SK-N-SH (cell line): ENCODE measurements around the gene BACE2. TPM values are rescaled to one million over a fixed set of nuclear protein-coding genes. Genes with fewer than 3 reads are reported as not detected.

Experiments
- CTCF ChIA-PET: fragments of 300-600, 350-600 bp; formaldehyde crosslinking; extraction: SDS; loops from one replicate; lab custom pipeline; 2021; lab: Yijun Ruan, JAX
- POLR2A ChIA-PET: fragments of 350-600 bp; sonication (Branson Sonifier 250); formaldehyde crosslinking; extraction: SDS; loops from one replicate; lab custom pipeline; 2020; ENCODE audit warnings: antibody characterized with exemption, inconsistent platforms; lab: Yijun Ruan, JAX
- DNase-seq: peaks from one replicate; pipeline ENCODE4 v3.0.0; 2012
- H2AFZ ChIP-seq: fragments of 200-600 bp; sonication (generic); 2 replicates; pipeline ENCODE4 v1.8.1; 2016; ENCODE audit warnings: antibody characterized with exemption, mild to moderate bottlenecking, low read depth
- H3F3A ChIP-seq: fragments of 200-600 bp; sonication (generic); replicated peaks from 2 replicates; pipeline ENCODE3; 2016; ENCODE audit warnings: antibody characterized with exemption, mild to moderate bottlenecking; ENCODE audit not compliant: insufficient read depth
- H3K27ac ChIP-seq, 2 experiments: fragments of 200-500 bp in 1 of 2; fragments of 200-600 bp in 1 of 2; sonication (Bioruptor generic) in 1 of 2; sonication (generic), shearing (Covaris generic) in 1 of 2; 2 replicates each; pipeline versions ENCODE4 v1.5.1 to v1.6.1; 2014 to 2016; ENCODE audit warnings: low read depth in 2 of 2, inconsistent platforms in 1 of 2, low read length in 1 of 2, mild to moderate bottlenecking in 1 of 2, mixed read lengths in 1 of 2
- H3K27me3 ChIP-seq: fragments of 200-600 bp; sonication (generic), shearing (Covaris generic); 2 replicates; pipeline ENCODE4 v1.6.1; 2016; ENCODE audit warnings: mixed run types; ENCODE audit not compliant: insufficient read depth
- H3K36me3 ChIP-seq, 2 experiments: fragments of 200-500 bp in 1 of 2; fragments of 200-600 bp in 1 of 2; sonication (Bioruptor generic) in 1 of 2; sonication (generic) in 1 of 2; replicated peaks in 1 of 2; 2 replicates each; pipeline versions ENCODE3 to v1.5.1; 2014 to 2016; ENCODE audit warnings: low read length in 1 of 2, mild to moderate bottlenecking in 1 of 2; ENCODE audit not compliant: insufficient read depth in 2 of 2, control insufficient read depth in 1 of 2
- H3K4me1 ChIP-seq, 2 experiments: fragments of 200-500 bp in 1 of 2; fragments of 200-600 bp in 1 of 2; sonication (Bioruptor generic) in 1 of 2; sonication (generic), shearing (Covaris generic) in 1 of 2; 2 replicates each; pipeline versions ENCODE4 v1.5.1 to v1.6.1; 2014 to 2016; ENCODE audit warnings: low read depth in 1 of 2, low read length in 1 of 2, mixed run types in 1 of 2; ENCODE audit not compliant: insufficient read depth in 2 of 2, control insufficient read depth in 1 of 2
- H3K4me2 ChIP-seq: fragments of 200-600 bp; sonication (generic), shearing (Covaris generic); 2 replicates; pipeline ENCODE4 v1.6.1; 2017; ENCODE audit warnings: mixed run types
- H3K4me3 ChIP-seq, 2 experiments: fragments of 200-500 bp in 1 of 2; fragments of 200-600 bp in 1 of 2; sonication (Bioruptor generic) in 1 of 2; sonication (generic), shearing (Covaris generic) in 1 of 2; 2 replicates each; pipeline versions ENCODE4 v1.5.1 to v1.8.1; 2014 to 2016; ENCODE audit warnings: low read depth in 2 of 2, inconsistent platforms in 1 of 2, low read length in 1 of 2, mild to moderate bottlenecking in 1 of 2, mixed read lengths in 1 of 2, moderate library complexity in 1 of 2
- H3K79me2 ChIP-seq: fragments of 200-600 bp; sonication (generic); 2 replicates; pipeline ENCODE4 v1.8.1; 2017; ENCODE audit warnings: mild to moderate bottlenecking; ENCODE audit not compliant: insufficient read depth
- H3K9ac ChIP-seq: fragments of 200-600 bp; sonication (generic); 2 replicates; pipeline ENCODE4 v1.6.1; 2017; ENCODE audit warnings: mixed run types
- H3K9me2 ChIP-seq: fragments of 200-600 bp; sonication (generic); 2 replicates; pipeline ENCODE4 v1.6.1; 2017; ENCODE audit warnings: mixed run types
- H3K9me3 ChIP-seq: fragments of 200-600 bp; sonication (generic); 2 replicates; pipeline ENCODE4 v1.6.1; 2017; ENCODE audit warnings: mixed run types, mild to moderate bottlenecking, moderate library complexity
- H4K20me1 ChIP-seq: fragments of 200-600 bp; sonication (generic); 2 replicates; pipeline ENCODE4 v1.6.1; 2017; ENCODE audit warnings: mild to moderate bottlenecking, mixed run types; ENCODE audit not compliant: insufficient read depth
- CHD2 ChIP-seq: fragments of 150-350 bp; IDR thresholded peaks from 2 replicates; pipeline ENCODE4 v1.6.1; 2018; ENCODE audit warnings: low read length; ENCODE audit not compliant: partially characterized antibody
- EZH2phosphoT487 ChIP-seq: fragments of 200-600 bp; sonication (generic); IDR thresholded peaks from 2 replicates; pipeline ENCODE4 v1.6.1; 2017; ENCODE audit warnings: low read depth, mixed run types, mild to moderate bottlenecking, antibody characterized with exemption, moderate library complexity, borderline replicate concordance
- FOSL2 ChIP-seq: IDR thresholded peaks from 2 replicates; pipeline ENCODE4 v1.4.0; 2012; ENCODE audit warnings: low read depth, mild to moderate bottlenecking, moderate library complexity, borderline replicate concordance
- GATA2 ChIP-seq: sonication (generic); formaldehyde crosslinking; IDR thresholded peaks from 2 replicates; pipeline ENCODE4 v1.5.0; 2020; ENCODE audit warnings: mild to moderate bottlenecking, missing genetic modification reagents
- MEF2A ChIP-seq: IDR thresholded peaks from 2 replicates; pipeline ENCODE4 v1.4.0; 2012; ENCODE audit warnings: low read depth, borderline replicate concordance
- MXI1 ChIP-seq: IDR thresholded peaks from 2 replicates; pipeline ENCODE4 v1.6.1; 2012; ENCODE audit warnings: mild to moderate bottlenecking, low read depth, low read length, improper control_type of control experiment
- POLR2AphosphoS5 ChIP-seq: IDR thresholded peaks from 2 replicates; pipeline ENCODE4 v1.6.1; 2012; ENCODE audit warnings: low read depth, low read length
- RAD21 ChIP-seq: IDR thresholded peaks from 2 replicates; pipeline ENCODE4 v1.6.1; 2012; ENCODE audit warnings: mild to moderate bottlenecking, low read length
- RCOR1 ChIP-seq: fragments of 150-350 bp; IDR thresholded peaks from 2 replicates; pipeline ENCODE4 v1.6.1; 2017; ENCODE audit warnings: antibody characterized with exemption, low read length
- REST ChIP-seq: IDR thresholded peaks from 2 replicates; pipeline ENCODE4 v1.6.1; 2012; ENCODE audit warnings: mild to moderate bottlenecking, low read depth, low read length, moderate library complexity
- SIN3A ChIP-seq: IDR thresholded peaks from 2 replicates; pipeline ENCODE4 v1.6.1; 2012; ENCODE audit warnings: low read depth, mild to moderate bottlenecking, low read length, moderate library complexity, borderline replicate concordance
- TCF12 ChIP-seq: IDR thresholded peaks from 2 replicates; pipeline ENCODE4 v1.4.0; 2012
- USF1 ChIP-seq: IDR thresholded peaks from 2 replicates; pipeline ENCODE4 v1.4.0; 2012; ENCODE audit warnings: low read depth, borderline replicate concordance
- YY1 ChIP-seq: IDR thresholded peaks from 2 replicates; pipeline ENCODE4 v1.4.0; 2012; ENCODE audit warnings: low read depth, mild to moderate bottlenecking
- WGBS: methylation state at CpG from one replicate; pipeline ENCODE4 v1.1.6; 2017; ENCODE audit warnings: low lambda C conversion rate; 5-methylcytosine and 5-hydroxymethylcytosine counted together
- polyA plus RNA-seq, 3 experiments: library from polyadenylated mRNA; depleted of rRNA; stranded (reverse); fragments of >200 nt; gene quantifications; 2 replicates each; pipeline ENCODE4 v1.2.3, GENCODE V29; 2012
- TF ChIP-seq, protein P1 (sequence below): fragments of 150-350 bp; IDR thresholded peaks from 2 replicates; pipeline ENCODE4 v1.6.1; 2016; ENCODE audit warnings: mild to moderate bottlenecking, low read depth, low read length
- TF ChIP-seq, protein P2 (sequence below): IDR thresholded peaks from 2 replicates; pipeline ENCODE4 v1.4.0; 2012; ENCODE audit warnings: low read depth, borderline replicate concordance
- TF ChIP-seq, protein P3 (sequence below): IDR thresholded peaks from 2 replicates; pipeline ENCODE4 v1.4.0; 2012; ENCODE audit warnings: low read depth
- TF ChIP-seq, protein P4 (sequence below): fragments of 150-350 bp; IDR thresholded peaks from 2 replicates; pipeline ENCODE4 v1.6.1; 2017; ENCODE audit warnings: antibody characterized with exemption, low read length, low read depth, borderline replicate concordance
- TF ChIP-seq, protein P5 (sequence below): IDR thresholded peaks from 2 replicates; pipeline ENCODE4; 2012

Gene BACE2
- polyA plus RNA-seq, 1 of the 3 experiments (the other 2 are of a cell fraction) = 23.4 TPM

- TF ChIP-seq GATA2 = no peak
These were observed 1.3 kb downstream of the BACE2 start (continued) for GRCh38 chr21:41169258-41169576.

- 60% methylated on average over 6 of the region's 6 CpGs for WGBS
- Histone ChIP-seq H3K4me2 (no peak overlapping the region), H3K9me3 (no peaks in the 10 kb centered on the region), H3K27me3 (no peaks in the 10 kb centered on the region; the same call in 1 of the 2 replicates), H3K4me1 (no peaks in the 10 kb centered on the region), H3K27ac (no peak overlapping the region), H3K79me2 (no peaks in the 10 kb centered on the region), H3K4me3 (no peak overlapping the region), H3F3A (peaks cover 7% of the 10 kb centered on the region), H2AFZ (no peak overlapping the region), H4K20me1 (no peaks in the 10 kb centered on the region), H3K9ac (no peak overlapping the region), H3K9me2 (no peaks in the 10 kb centered on the region), H3K36me3 (no peaks in the 10 kb centered on the region)
- TF ChIP-seq, protein P1, sequence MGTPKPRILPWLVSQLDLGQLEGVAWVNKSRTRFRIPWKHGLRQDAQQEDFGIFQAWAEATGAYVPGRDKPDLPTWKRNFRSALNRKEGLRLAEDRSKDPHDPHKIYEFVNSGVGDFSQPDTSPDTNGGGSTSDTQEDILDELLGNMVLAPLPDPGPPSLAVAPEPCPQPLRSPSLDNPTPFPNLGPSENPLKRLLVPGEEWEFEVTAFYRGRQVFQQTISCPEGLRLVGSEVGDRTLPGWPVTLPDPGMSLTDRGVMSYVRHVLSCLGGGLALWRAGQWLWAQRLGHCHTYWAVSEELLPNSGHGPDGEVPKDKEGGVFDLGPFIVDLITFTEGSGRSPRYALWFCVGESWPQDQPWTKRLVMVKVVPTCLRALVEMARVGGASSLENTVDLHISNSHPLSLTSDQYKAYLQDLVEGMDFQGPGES = no peak
- no peak for TF ChIP-seq REST
- TF ChIP-seq, protein P2, sequence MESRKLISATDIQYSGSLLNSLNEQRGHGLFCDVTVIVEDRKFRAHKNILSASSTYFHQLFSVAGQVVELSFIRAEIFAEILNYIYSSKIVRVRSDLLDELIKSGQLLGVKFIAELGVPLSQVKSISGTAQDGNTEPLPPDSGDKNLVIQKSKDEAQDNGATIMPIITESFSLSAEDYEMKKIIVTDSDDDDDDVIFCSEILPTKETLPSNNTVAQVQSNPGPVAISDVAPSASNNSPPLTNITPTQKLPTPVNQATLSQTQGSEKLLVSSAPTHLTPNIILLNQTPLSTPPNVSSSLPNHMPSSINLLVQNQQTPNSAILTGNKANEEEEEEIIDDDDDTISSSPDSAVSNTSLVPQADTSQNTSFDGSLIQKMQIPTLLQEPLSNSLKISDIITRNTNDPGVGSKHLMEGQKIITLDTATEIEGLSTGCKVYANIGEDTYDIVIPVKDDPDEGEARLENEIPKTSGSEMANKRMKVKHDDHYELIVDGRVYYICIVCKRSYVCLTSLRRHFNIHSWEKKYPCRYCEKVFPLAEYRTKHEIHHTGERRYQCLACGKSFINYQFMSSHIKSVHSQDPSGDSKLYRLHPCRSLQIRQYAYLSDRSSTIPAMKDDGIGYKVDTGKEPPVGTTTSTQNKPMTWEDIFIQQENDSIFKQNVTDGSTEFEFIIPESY = no peak
- no peak for TF ChIP-seq RAD21
- TF ChIP-seq TCF12 = no peak
- no peak for TF ChIP-seq MXI1
- TF ChIP-seq FOSL2 = no peak
- TF ChIP-seq USF1 = no peak
- TF ChIP-seq RCOR1 = no peak
- TF ChIP-seq SIN3A = no peak
- TF ChIP-seq, protein P3, sequence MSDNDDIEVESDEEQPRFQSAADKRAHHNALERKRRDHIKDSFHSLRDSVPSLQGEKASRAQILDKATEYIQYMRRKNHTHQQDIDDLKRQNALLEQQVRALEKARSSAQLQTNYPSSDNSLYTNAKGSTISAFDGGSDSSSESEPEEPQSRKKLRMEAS = no peak
- no peak for TF ChIP-seq CHD2
- no peak for TF ChIP-seq GATA2
- no peak for TF ChIP-seq MEF2A
- no peak for TF ChIP-seq YY1
- no peak for TF ChIP-seq POLR2AphosphoS5
- TF ChIP-seq, protein P4, sequence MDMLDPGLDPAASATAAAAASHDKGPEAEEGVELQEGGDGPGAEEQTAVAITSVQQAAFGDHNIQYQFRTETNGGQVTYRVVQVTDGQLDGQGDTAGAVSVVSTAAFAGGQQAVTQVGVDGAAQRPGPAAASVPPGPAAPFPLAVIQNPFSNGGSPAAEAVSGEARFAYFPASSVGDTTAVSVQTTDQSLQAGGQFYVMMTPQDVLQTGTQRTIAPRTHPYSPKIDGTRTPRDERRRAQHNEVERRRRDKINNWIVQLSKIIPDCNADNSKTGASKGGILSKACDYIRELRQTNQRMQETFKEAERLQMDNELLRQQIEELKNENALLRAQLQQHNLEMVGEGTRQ = no peak
- TF ChIP-seq, protein P5, sequence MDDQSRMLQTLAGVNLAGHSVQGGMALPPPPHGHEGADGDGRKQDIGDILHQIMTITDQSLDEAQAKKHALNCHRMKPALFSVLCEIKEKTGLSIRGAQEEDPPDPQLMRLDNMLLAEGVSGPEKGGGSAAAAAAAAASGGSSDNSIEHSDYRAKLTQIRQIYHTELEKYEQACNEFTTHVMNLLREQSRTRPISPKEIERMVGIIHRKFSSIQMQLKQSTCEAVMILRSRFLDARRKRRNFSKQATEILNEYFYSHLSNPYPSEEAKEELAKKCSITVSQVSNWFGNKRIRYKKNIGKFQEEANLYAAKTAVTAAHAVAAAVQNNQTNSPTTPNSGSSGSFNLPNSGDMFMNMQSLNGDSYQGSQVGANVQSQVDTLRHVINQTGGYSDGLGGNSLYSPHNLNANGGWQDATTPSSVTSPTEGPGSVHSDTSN = no peak
- TF ChIP-seq EZH2phosphoT487 = no peak
- POLR2A ChIA-PET = no interaction called here
- CTCF ChIA-PET = interaction anchor here (1.3 to 1.8 kb wide), 5 partner anchors 12 to 43 kb away, joined by 3 to 6 read pairs (median 3); no protein-coding TSS in a partner anchor
- no peak for DNase-seq
These were observed 1.7 kb downstream of the BACE2 start for GRCh38 chr21:41169701-41170100.
